Fibroblast of skin of scalp (primary cell): ENCODE measurements around the gene P2RY11. TPM values are rescaled to one million over a fixed set of nuclear protein-coding genes. Genes with fewer than 3 reads are reported as not detected.

Experiments
- DNase-seq: peaks from one replicate; pipeline ENCODE4 v3.0.0-alpha.2; 2013
- polyA plus RNA-seq, 2 experiments: library from polyadenylated mRNA; unstranded; fragments of 120-200 nt; gene quantifications; one replicate each; pipeline ENCODE4 v1.2.1, GENCODE V29; 2013; ENCODE audit not compliant: insufficient read length in 2 of 2

Gene P2RY11
- polyA plus RNA-seq (2013, experiment 1 of 2; ENCODE audit: insufficient read length): 9.2 TPM
- polyA plus RNA-seq (2013, experiment 2 of 2; ENCODE audit: insufficient read length): 8.5 TPM

- no peak for DNase-seq
These were observed at the start of gene P2RY11 for GRCh38 chr19:10111405-10111811. Gene P2RY11 (plus strand): TSS chr19:10111693. CDS start chr19:10111722, 29 bp downstream.

- DNase-seq: no peak
These were observed 49.7 kb upstream of the P2RY11 start for GRCh38 chr19:10061717-10062310.

- DNase-seq: no peak
These were observed 43.3 kb upstream of the P2RY11 start for GRCh38 chr19:10068205-10068604.

- DNase-seq: no peak
These were observed 42.4 kb upstream of the P2RY11 start for GRCh38 chr19:10069046-10069445.

GRCh38 chr19:10070730-10071446 lies 40.6 kb upstream of the P2RY11 start:
- DNase-seq: no peak

GRCh38 chr19:10074153-10074552 lies 37.3 kb upstream of the P2RY11 start:
- DNase-seq: peak; percentile 30

GRCh38 chr19:10076535-10076934 lies 35.0 kb upstream of the P2RY11 start:
- no peak for DNase-seq

GRCh38 chr19:10078329-10078728 lies 33.2 kb upstream of the P2RY11 start:
- DNase-seq: no peak

GRCh38 chr19:10079031-10079453 lies 32.5 kb upstream of the P2RY11 start:
- DNase-seq: no peak

GRCh38 chr19:10083911-10084310 lies 27.6 kb upstream of the P2RY11 start:
- no peak for DNase-seq

- DNase-seq: no peak
These were observed 26.7 kb upstream of the P2RY11 start for GRCh38 chr19:10084803-10085202.

- DNase-seq: peak; percentile 63
These were observed 25.6 kb upstream of the P2RY11 start, which contains the start of gene SHFL for GRCh38 chr19:10085641-10086590. Gene SHFL (plus strand): TSS chr19:10086317. CDS start chr19:10086428, 111 bp downstream.

GRCh38 chr19:10086591-10087192 lies 24.8 kb upstream of the P2RY11 start:
- no peak for DNase-seq

- no peak for DNase-seq
These were observed 24.0 kb upstream of the P2RY11 start for GRCh38 chr19:10087296-10088061.

GRCh38 chr19:10088949-10089554 lies 22.4 kb upstream of the P2RY11 start:
- no peak for DNase-seq

- no peak for DNase-seq
These were observed 21.6 kb upstream of the P2RY11 start for GRCh38 chr19:10089801-10090375.

GRCh38 chr19:10091370-10091687 lies 20.2 kb upstream of the P2RY11 start:
- no peak for DNase-seq

GRCh38 chr19:10091895-10092641 lies 19.4 kb upstream of the P2RY11 start:
- no peak for DNase-seq

GRCh38 chr19:10092648-10093294 lies 18.7 kb upstream of the P2RY11 start:
- DNase-seq: no peak
